Liver (tissue), 9 donors: Measurements from ENCODE around the gene TGIF1. TPM values are rescaled to one million over a fixed set of nuclear protein-coding genes. Genes with fewer than 3 reads are reported as not detected.

Source experiments
- DNase-seq: peaks from one replicate; pipeline ENCODE4 v3.0.0-alpha.2; 2017; ENCODE audit warnings: low spot score
- H3K27ac ChIP-seq, 2 donors: one replicate each; pipeline ENCODE4 v1.7.0; 2013; ENCODE audit warnings: inconsistent platforms in 2 of 2, low read length in 2 of 2, control low read depth in 1 of 2, low read depth in 1 of 2, mild to moderate bottlenecking in 1 of 2
- H3K27me3 ChIP-seq, 4 donors: one replicate each; pipeline versions ENCODE4 v1.6.1 to v1.7.0; 2013; ENCODE audit warnings: low read length in 3 of 4, inconsistent platforms in 1 of 4, mild to moderate bottlenecking in 1 of 4, moderate library complexity in 1 of 4; ENCODE audit not compliant: control insufficient read depth in 4 of 4, insufficient read depth in 4 of 4
- H3K36me3 ChIP-seq, 4 donors: one replicate each; pipeline versions ENCODE4 v1.6.1 to v1.7.0; 2013; ENCODE audit warnings: low read length in 3 of 4, mild to moderate bottlenecking in 3 of 4, low read depth in 1 of 4, moderate library complexity in 1 of 4; ENCODE audit not compliant: control insufficient read depth in 4 of 4, insufficient read depth in 3 of 4
- H3K4me1 ChIP-seq, 4 donors: one replicate each; pipeline versions ENCODE4 v1.6.1 to v1.7.0; 2013; ENCODE audit warnings: low read length in 3 of 4, mild to moderate bottlenecking in 3 of 4, moderate library complexity in 1 of 4; ENCODE audit not compliant: control insufficient read depth in 4 of 4, insufficient read depth in 4 of 4
- H3K4me3 ChIP-seq, 3 donors: one replicate each; pipeline versions ENCODE4 v1.6.1 to v1.7.0; 2013; ENCODE audit warnings: low read length in 3 of 3, control low read depth in 1 of 3, low read depth in 1 of 3, mild to moderate bottlenecking in 1 of 3
- H3K9ac ChIP-seq, 2 donors: one replicate each; pipeline ENCODE4 v1.7.0; 2013; ENCODE audit warnings: low read length in 2 of 2, mild to moderate bottlenecking in 2 of 2, moderate library complexity in 2 of 2, control low read depth in 1 of 2, low read depth in 1 of 2
- H3K9me3 ChIP-seq, 4 donors: one replicate each; pipeline versions ENCODE4 v1.6.1 to v1.7.0; 2013; ENCODE audit warnings: low read length in 3 of 4; ENCODE audit not compliant: control insufficient read depth in 4 of 4
- CTCF ChIP-seq: fragments of 150-350 bp; IDR thresholded peaks from 2 replicates; pipeline ENCODE4 v1.5.1; 2017; ENCODE audit warnings: improper control_type of control experiment, low read depth, low read length; ENCODE audit not compliant: missing input control
- FOXA1 ChIP-seq: IDR thresholded peaks from 2 replicates; pipeline ENCODE4 v1.6.1; 2016; ENCODE audit warnings: antibody characterized with exemption
- FOXA2 ChIP-seq: IDR thresholded peaks from 2 replicates; pipeline ENCODE4 v1.6.1; 2016; ENCODE audit warnings: antibody characterized with exemption
- JUND ChIP-seq, 2 donors: IDR thresholded peaks; 2 replicates each; pipeline ENCODE4 v1.6.1; 2016; ENCODE audit warnings: antibody characterized with exemption in 2 of 2
- RAD21 ChIP-seq, 2 donors: IDR thresholded peaks; 2 replicates each; pipeline ENCODE4 v1.6.1; 2016; ENCODE audit warnings: antibody characterized with exemption in 2 of 2, mild to moderate bottlenecking in 2 of 2
- WGBS: extraction: QIAGEN DNeasy Blood & Tissue Kit; methylation state at CpG from one replicate; pipeline ENCODE4 v1.1.7; 2013; 5-methylcytosine and 5-hydroxymethylcytosine counted together
- polyA plus RNA-seq, 2 donors: library from polyadenylated mRNA; stranded (reverse) in 1 of 2; unstranded in 1 of 2; fragments of 200-250 nt in 1 of 2; fragments of >200 nt in 1 of 2; fragmentation: Nextera tagmentation in 1 of 2; extraction: Ambion mirVana in 1 of 2; gene quantifications; one replicate each; pipeline versions ENCODE4 v1.2.1 to v1.2.3, GENCODE V29; 2013 to 2015
- total RNA-seq, 2 donors: library from RNA; depleted of rRNA; stranded (reverse); fragments of >200 nt; gene quantifications; one replicate each; pipeline ENCODE4 v1.2.3, GENCODE V29; 2014
- donor health status: healthy.
- donor health status: healthy.
- donor health status: healthy.
- donor health status: healthy.
- donor health status: healthy.

TGIF1 gene
- total and polyA plus RNA-seq, 4 donors, result 13.1 to 26.4 (median 18.4) TPM

DNA sequence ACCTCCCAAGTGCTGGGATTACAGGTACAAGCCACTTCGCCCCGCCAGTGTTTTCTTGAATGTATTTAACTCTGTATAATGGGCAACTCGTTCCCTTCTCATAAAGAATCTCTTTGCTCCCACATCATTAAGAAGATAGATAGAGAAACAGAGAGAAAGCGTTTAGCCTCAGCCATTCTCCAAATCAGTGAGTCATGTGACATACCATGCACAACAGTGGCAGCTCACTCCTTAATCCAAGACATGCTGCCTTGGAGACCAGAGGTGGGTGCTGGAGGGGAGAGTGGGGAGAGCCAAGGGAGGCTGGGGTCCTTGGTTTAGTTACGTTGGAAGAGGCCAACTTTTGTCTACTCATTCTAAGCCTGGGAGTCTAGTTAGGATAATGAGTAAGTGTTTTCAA lies 54.7 kb downstream of the TGIF1 start:
- Histone ChIP-seq H3K9ac (no peak overlapping the region), H3K27ac (no peak overlapping the region), H3K4me3 (no peak overlapping the region), H3K9me3 (no peaks in the 10 kb centered on the region), H3K27me3 (no peaks in the 10 kb centered on the region), H3K4me1 (peaks cover 0 to 2% (median under 1%) of the 10 kb centered on the region in 4 donors), H3K36me3 (no peaks in the 10 kb centered on the region)
- TF ChIP-seq FOXA1, result no peak
- DNase-seq, result no peak
- 87% methylated on average over 5 of the region's 5 CpGs for WGBS

DNA sequence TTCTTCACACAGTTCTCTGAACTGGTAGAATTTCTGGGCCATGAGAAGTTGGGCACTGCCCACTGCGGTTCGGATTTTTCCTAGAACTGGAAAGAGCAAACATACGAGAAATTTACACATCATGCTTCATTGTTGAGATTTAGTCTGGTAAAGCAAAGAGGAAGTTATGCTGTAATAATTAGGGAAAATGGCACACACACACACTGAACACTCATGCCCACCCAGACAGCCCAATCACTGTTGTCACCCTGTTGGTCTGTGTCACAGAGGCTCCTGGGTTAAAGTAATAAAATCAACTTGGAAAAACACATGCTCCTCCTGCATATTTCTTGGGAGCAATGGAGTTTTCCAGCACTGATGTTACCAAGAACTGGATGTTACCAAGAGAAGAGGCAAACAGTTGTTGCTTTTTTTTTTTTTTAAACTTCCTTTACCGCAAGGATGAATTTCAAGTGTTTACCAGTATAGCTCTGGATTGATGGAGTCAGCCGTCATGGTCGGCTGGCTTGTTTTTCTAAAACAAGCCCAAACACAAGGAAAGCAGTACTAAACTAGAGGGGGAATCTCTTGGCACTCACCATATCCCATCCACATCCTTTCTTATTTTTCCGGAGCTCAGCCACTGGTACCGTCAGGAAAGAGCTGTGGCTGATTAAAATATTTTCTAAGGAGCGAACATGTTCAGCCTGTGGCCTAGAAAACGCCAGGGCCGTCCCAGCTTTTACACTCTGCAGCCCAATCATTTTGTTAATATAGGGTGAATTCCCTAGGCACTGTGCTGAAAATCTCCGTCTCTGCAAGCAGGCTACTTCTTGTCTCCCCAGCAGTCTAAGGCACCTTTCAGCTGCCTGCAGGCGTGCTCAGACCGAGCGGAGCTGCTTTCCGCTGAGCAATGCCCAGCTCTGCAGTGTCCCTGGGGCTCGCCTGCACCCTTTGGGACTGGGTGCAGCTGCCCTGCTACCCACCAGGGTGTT lies 58.9 kb downstream of the TGIF1 start:
- Histone ChIP-seq H3K27ac (no peak overlapping the region), H3K4me3 (no peak overlapping the region)

More for the DNA sequence above, 58.9 kb downstream of the TGIF1 start:
- 86% methylated on average over 17 of the region's 17 CpGs for WGBS
- H3K4me1 ChIP-seq, result no peaks in the 10 kb centered on the region
- H3K36me3 ChIP-seq, result no peaks in the 10 kb centered on the region
- no peaks in the 10 kb centered on the region for H3K27me3 ChIP-seq
- DNase-seq, result no peak
- TF ChIP-seq JUND (IDR thresholded peaks at IDR 0.05), result no peak
- no peak for TF ChIP-seq CTCF
- TF ChIP-seq FOXA2, result no peak
- TF ChIP-seq RAD21 (IDR thresholded peaks at IDR 0.05), result no peak
- H3K9me3 ChIP-seq, result no peaks in the 10 kb centered on the region
- H3K9ac ChIP-seq, result no peak overlapping the region

Other genes with a start within 250 kb of the TGIF1 start
- gene MYOM1, start 230.2 kb upstream of the TGIF1 start, total RNA-seq, result 10 to 100 TPM; 10.1 to 48.4 TPM
- gene MYOM1, start 230.2 kb upstream of the TGIF1 start, polyA plus RNA-seq, result 10 to 100 TPM; 21.1 to 21.6 TPM
- 100 to 1,000 TPM; 158 to 178 TPM for gene MYL12A, start 202.4 kb upstream of the TGIF1 start, total RNA-seq
- gene MYL12A, start 202.4 kb upstream of the TGIF1 start, polyA plus RNA-seq, result 100 to 1,000 TPM; 181 to 314 TPM
- gene MYL12B, start 188.0 kb upstream of the TGIF1 start, total RNA-seq, result 100 to 1,000 TPM; 106 to 111 TPM
- gene MYL12B, start 188.0 kb upstream of the TGIF1 start, polyA plus RNA-seq, result 100 to 1,000 TPM; 200 to 303 TPM